Inferior parietal cortex (tissue), 1 donor: ENCODE measurements around the gene PDGFD.

Experiments used
- DNase-seq: peaks from one replicate; pipeline ENCODE4 v3.0.0-alpha.2; 2016; ENCODE audit errors: extremely low spot score

PDGFD gene

DNA sequence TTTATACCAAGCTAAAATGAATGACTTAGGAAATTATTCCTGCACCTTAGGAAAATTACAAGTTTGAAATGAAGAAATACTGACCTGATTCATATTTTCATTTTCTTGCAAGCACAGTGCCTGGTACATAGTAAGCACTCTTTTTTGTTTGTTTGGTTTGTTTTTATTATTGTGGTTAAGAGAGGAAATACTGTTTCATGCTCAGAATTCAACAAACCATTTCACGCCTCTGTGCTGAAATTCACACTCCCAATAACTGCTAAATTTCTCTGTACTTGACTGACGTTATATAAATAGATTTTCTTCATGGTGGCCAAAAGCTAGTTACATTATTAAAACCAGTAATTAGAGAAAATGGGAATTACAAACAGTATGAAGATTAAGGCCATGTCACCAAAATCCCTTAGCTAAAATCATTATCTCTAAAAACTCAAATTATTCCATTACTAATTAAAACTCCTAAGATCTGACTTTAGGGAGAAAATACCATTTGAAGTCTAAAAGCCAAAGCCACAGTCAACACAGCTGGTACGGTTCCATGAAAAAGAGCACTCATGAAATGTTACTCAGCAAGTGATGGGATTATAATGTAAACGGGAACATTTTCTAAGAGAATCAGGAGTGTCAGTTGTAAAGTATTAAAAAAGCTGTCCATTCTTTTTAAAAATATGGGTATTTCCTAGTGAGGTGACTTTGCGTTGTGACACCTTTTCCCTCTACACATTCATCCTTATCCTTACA, 205.3 kb downstream of the PDGFD start:
- DNase-seq = no peak

DNA sequence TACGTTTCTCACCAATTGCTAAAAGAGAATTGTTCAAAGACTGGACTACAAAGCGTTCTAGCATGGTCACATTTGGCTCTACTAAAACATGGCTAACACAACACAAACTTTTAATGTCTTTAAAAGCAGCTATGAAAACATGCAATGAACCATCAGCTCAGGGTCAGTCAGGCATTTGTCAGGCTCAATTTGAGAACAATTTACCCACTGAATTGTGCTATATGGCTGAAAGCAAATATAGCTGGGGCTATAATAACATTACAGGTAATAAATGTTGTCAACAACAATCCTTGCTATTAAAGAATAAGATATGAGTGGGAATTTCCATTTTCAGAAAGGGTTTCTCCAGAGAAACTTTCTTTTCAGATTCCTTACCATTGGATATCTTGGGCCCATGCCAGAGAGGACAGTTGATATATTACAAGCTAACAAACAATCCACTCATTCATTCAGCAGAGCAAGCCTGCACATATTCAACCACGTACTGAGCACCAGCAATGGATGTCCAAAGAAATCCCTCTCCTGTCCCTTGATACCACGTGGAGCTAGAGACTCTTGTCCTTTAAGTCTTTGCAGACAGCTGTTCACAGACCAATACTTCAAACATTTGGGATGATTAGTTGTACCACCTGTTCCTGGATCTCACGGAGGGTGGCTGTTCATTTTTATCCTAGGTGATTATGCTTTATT, 210.0 kb downstream of the PDGFD start:
- no peak for DNase-seq

DNA sequence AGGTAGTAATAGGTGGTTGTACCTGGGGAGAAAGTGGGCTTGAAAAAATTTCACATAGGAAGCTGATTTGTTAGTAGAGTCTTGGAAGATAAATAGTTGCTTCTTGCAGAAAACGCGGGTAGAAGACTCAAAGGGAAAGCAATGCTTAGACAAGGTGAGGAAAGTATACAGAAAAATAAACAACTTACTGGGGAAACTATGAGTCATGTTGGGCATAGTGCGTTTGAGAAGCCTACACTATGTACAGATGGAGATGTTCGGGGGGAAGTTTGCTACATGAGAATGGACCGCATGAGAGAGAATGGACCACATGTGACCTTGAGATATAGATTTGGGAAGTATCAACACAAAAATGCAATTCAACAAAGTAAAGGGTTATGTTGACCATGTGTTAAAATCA, 214.2 kb downstream of the PDGFD start:
- DNase-seq = no peak

DNA sequence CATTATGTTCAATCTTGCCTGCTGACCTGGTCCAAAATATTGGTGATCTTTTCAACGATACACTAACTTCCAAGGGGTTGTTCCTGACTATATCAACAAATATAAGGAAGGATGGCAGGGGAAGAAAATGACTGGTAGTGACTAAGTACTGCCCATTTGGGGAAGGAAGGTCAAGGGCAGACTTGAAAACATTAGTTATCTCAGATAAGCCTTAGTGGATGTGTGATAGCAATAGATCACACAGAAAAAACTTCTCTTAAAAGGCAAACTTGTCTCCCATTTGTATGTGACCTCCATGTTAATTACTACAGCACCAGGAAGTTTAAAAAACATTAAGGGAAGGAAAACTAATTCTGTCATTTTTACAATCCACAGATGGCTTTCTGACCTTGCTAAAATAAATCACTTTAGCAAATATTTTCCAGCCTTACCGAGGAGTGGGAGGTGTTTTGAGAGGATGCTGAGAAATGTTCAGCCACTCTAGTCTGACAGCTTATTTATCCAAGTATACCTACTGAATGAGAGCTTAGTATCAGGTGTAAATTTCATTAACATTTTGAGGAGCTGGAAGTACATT, 215.7 kb downstream of the PDGFD start:
- DNase-seq = no peak

DNA sequence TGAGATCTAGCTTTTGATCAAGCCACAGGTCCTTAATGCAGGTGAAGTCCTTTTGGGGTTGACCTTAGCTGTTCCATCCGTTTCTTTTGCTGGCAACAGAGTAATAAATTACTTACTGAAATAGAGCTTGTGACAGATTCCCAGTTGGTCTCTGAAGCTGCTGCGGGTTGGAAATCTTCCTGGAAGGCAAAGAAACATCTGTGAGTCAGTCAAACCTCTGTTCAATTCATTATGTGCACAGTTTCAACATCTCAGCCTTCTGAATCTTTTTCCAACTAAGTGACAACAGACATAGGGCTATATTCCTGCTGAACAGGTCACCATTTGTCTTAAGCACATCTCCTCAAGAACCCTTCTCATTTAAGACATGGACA, 216.4 kb downstream of the PDGFD start:
- DNase-seq = no peak

DNA sequence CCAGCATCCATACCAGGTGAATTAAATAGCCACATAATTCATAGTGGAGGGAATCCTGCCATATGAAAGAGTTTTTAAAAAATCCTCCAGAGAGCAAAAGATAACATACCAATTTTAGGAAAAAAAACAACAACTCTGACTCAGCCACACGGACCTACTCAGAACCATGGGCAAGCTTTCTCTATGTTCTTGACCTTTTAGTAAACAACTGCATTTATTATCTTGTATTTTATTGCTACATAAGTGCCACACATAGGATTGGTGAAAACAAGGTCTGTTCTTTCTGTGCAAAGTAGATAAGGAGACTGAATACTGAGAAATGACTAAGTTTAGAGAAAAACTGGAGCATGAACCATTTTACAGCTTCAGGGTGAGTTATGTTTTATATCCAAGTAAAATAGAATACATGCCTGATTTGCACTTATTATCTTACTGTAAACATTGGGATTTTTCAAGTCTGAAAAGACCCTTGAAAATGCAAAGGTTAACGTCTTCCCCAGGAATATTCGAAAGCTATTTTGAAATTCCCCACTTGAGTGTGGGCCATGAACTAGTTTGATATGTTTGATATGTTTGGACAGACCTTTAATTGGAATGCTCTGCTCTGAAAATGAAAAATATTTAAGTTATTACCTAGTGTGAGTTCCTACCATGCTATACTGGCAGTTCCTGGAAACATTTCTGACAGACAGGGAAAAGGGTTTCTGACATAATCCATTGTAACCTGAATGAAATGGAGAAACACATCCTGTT, 217.0 kb downstream of the PDGFD start:
- DNase-seq = no peak

DNA sequence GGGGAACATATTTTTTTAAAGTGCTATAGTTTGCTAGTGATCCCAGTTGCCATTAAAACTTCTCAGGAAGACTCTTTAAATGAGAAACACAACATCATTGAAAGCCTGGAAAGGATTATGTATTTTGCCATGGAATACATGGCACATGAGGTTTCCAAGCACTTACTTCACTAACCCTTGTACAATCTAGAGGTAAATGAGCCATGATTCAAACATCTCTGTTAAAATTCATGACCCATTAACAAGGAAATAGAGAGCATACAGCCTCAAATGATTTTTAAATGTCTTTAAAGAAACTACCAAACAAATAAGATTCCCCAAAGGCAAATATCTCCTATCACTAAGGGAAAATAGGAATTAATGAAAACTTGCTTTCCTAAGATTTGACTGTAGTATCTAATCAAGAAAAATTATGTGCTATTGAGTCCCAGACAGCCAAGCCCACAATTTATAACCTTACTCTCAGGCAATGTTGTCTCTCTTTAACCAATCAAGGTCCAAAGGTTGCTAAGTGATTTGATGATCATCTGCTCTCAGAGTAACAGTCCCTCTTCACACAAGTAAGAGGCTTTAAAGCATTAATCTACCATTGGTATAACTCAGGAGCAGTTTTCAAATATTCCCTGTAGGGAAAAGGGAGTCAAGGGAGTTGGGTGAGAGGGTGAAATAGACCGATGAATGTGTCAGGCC, 219.6 kb downstream of the PDGFD start:
- DNase-seq = no peak

DNA sequence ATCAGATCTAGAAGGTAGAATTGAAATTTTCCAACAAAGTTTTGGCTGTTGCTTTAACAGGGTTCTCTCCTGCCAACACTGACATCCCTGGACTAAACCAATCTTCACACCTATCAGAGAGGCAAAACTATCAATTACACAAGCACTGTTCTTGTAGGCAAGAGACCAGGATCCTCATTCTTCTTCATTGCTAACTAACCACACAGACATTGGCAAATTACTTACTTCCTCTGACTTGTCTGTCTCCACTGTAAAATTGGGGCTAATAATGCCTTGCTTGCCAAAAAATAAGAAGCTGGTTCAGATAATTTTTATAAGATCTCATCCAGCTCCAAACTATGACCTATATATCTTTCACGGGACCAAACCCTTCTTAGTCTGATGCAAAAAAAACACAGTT, 221.3 kb downstream of the PDGFD start:
- no peak for DNase-seq

DNA sequence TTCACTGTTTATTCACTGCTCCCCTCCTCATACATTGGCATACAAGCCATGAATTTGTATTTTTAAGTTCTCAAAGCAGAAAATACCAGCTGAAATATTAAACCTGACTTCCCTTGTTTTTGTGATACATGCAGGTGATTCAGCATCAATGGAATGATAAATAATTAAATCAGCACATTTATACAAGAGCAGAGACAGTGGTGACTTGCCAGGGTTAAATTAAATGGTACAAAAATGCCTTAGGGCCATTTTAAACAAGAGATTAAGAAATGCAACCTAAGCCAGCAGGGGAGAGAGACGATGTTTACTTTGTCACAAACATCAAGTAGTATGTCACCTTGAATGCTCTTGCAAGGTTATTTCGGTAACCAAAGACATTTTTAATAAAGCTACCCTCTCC, 223.4 kb downstream of the PDGFD start:
- no peak for DNase-seq

DNA sequence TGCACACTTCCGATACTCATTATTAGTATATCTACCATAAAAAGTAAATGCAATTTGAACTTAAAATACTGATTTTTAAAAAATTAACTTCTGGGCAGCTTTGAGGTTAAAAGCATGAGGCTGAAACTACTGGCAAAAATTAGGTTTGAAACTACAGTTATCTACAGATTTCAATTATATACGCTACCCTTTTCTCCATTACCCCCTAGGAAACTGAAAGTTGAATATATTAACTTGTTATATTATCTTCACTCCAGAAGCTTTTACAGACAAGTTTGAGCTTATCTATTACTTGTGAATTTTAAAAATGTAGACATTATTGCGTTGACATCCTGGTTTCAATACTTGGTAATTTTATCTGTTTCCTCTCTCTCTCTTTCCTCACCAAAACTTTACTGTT, 224.3 kb downstream of the PDGFD start:
- no peak for DNase-seq

DNA sequence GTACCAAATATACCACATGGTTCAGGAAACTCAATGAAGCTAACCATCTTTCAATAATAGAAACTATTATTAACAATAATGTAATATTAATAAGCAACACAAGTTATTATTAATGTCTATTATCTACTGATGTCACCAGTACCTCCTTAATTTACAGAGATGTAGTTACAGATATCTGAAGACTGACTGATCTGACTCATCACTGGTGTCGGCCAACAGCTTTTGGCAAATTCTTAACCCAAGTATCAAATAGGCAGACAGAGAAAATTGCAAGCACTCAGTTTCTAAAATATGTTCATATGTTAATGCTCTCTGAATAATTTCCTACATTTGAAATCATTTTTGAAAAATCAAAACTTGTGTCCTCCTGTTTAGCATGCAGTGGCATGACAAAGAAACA, 227.9 kb downstream of the PDGFD start:
- no peak for DNase-seq

DNA sequence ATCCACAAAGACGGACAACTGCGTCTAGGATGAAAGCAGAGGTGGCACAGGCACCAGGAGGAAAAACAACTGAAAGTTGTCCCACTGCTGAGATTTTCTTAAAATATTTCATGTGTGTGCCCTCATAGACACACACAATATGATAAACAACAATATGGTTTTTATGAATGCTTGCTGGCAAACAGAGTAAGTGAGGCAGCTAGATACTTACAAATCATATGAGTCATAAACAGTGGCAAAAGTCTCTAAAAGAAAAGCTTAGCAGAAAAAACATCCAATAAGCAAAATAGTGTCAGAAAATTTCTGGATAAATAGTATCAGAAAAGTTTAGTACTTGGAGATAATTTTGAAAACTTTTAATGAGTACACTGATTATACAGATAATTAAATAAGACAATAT, 228.7 kb downstream of the PDGFD start:
- DNase-seq = no peak

DNA sequence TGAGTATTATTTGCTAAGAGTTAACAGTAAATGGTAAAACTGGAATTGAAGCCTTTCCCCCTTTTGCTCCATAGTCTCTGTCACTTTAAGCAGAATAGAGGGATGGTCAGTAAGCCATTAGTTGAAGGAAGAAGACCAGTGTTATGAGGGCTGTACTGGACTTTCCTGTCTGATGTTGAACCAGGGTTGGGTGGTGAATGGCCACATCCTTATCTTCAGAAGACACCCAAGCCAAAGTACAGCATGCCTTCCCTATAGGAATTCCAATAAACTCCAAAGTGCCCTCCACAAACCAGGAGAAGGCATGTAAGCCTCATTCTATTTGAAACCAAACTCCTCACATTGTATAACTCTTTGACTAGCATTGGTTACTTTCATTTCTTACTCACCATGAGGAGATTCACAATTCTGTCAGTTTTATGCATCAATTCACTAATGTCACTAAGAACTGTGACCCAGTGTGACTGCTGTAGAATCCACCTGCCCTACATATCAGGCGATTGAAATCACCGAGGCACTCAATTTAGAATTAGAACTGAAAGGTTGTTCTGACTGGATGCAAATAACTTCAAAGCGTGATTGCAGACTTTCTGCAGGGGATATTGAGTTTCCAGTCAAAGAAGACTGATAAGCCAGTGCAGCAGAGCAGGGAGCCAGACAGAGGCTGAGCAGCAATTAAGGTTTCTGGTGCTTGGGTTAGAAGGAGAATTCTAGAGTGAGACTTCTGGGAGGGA, 234.6 kb downstream of the PDGFD start:
- DNase-seq = no peak

DNA sequence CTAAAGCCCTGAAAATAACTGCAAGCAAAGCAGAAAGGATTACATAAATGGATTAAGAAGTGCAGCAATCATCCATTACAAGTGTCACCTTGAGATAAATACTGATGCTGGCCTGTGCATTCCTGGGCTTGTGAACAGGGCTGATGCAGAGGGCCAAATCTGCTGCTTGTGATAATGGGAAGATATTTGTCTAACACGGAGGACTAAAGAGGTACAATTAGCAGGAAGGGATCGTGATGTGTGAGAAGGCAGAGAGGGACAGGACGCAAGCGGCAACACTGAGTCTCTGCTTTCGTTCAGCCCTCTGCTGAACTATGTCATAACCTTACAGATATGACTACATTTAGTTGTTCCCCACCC, 235.2 kb downstream of the PDGFD start:
- DNase-seq = no peak

DNA sequence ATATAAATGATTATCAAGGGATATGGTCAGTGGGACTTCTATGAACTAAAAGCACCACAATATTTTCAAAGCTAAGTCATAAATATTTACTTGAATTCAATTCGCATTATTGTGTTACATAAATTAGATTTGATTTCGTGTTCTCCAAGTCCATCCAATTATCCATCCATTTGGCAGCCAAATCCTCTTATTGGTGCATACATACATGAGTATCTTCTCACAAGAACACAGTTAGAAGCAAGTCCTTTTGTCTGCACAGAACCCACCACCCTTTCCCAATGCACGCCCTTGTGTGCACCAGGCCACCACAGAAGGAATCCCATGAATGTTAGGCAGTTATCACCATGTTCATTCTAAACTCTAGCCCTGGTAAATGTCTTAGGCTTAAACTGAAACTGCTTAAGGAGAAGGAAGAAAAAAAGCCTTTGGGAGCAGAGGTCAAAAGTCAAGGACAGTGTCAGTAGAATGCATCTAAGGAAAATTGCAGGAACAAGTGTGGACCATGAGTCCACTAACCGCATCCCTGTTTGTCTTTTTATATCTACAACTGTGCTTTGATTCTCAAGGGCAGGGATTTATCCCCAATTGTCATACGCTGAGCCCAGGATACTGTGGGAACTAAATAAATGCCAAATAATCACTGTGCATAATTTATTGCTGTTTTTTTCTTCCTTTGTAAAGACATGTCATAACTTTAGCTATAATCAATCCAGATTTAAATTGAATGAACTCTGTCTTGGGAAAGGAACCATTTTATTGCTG, 235.7 kb downstream of the PDGFD start:
- no peak for DNase-seq

DNA sequence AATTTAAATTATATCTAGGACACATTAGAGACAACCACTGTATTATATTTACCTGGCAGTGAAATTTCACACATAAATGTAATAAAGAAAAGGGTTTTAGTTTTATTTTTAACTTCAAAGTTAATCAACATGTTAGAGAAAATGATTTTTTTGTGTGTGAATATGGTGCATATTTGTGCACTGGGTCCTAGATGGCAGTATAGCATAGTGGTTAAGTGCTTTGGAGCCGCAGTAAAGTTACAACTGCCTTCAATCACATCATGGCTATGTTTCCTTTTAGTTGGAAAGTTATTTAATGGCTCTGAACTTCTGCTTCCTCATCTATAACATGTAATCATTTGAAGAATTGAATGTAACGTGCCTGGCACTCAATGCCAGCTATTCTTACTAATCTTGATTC, 236.4 kb downstream of the PDGFD start:
- no peak for DNase-seq

DNA sequence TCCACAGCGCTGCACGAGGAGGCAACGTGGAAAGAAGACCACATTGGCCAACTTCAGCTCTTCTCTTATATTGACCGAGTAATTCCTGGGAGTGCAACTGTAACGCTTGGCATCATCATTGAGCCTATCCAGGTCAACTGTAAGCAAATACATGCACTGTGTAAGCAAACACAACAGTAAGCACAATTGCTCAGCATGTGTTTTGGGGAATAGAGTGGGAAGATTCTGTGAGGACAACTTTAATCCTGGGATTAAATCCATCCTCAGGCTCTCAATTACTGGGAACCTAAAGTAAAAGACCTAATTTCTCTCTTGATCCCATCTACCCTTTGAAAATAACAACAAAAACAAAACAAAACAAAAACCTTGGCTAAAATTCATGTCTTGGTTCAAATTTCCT, 237.0 kb downstream of the PDGFD start:
- DNase-seq = no peak

DNA sequence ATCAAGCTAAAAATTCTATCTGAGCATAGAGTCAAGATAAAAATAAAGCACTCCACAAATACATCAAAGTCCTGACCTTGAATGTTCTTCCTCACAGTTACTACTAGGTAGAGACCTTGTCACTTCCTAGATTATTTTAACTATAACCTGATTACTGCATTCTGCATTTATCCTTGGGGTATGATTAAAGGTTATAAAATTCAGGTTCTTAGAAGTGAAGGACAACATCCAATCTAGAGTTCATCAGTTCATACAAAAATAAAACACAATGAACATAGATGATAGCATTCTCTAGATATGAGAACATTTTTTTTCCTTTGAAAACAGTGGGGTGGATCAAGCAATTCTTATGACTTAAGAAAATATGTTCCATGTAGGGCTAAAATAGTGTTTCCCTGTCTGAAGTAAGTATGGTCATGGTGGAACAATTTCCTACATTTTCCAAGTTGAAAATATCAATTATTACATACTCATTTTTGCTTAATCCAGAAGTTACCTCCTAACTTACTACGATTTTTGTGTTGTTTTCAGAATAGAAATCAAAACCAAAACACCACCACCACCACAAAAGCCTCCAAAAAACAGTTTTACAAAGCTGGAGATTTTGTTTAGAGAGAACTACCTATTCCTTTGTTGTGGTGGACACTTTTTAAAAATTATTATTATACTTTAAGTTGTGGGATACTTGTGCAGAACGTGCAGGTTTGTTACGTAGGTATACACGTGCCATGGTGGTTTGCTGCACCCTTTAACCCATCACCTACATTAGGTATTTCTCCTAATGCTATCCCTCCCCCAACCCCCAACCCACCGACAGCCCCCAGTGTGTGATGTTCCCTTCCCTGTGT, 239.6 kb downstream of the PDGFD start:
- no peak for DNase-seq

DNA sequence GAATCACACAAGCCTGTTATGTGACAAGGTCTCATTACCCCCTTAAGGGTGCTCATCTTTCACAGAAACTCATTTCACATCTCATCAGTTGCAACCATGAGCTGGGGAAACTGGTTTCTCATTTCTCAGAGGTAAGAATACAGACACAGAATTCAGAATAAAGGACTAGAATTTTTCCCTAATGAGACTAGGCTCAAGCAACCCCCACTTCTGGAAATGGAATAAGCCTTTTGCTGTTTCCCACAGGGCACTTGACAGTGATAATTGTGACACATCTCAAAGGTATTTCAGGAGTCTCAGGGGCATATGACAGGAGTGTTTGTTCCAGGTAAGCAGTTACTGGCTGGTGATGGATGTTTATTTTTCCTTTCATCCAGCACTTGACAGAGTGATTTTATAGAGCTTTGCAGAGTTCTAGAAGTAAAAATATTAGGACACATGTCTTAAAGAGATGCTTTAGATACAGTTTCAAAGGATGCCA, 240.5 kb downstream of the PDGFD start:
- DNase-seq = no peak

DNA sequence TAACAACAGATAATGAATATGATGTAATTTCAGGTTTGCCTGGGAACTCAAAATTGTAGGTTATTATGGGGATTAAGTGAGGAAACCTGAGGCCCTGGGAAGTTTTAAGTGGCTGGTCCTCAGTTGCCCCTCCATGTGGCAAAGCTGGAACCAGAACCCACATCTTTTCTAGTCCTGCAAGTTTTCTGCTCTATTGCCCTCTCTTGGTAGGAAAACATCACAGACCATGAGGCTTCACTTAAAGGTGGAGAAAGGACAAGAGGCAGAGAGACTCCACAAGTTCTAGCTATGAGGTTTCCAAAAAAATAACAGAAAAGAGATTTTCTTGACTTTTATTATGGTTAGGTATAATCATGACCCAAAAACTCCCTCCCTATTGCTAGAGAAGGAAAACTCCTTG, 243.0 kb downstream of the PDGFD start:
- DNase-seq = no peak
